Pulmonary artery endothelial cell (primary cell): ENCODE results near the gene ST13. TPM values are rescaled to one million over a fixed set of nuclear protein-coding genes. Genes with fewer than 3 reads are reported as not detected.
"Not testable (repeated sequence)": the region's sequence is repeated elsewhere in the genome, so short reads cannot be mapped to it uniquely, and the experiment has no call there.

ENCODE experiments used
- DNase-seq: peaks from one replicate; pipeline ENCODE4 v3.0.0-alpha.2; 2011; ENCODE audit warnings: low read depth, low spot score
- total RNA-seq: library from RNA; depleted of rRNA; stranded (reverse); fragments of >200 nt; gene quantifications from 2 replicates; pipeline ENCODE4 v1.2.3, GENCODE V29; 2014

Gene ST13
- total RNA-seq, 1 donor from 2014 or later: 221 TPM

DNA sequence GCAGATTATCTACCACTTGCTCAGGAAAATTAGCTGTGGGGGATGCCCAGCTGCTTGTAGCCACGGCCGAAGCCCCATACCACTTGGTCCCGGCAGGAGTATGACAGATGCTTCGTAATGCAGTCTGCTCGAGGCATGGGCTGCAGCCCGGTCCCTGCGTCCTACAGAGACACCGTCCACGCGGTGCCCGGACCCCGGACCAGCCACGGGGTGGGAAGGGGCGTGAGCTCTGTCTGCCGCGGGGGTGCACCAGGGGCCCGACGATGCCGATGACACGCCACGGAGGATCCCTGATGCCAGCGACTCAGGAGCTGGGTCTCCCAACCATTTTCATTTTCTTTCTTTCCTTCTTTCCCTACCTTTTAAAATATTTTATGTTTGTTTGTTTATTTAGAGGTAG lies 67.3 kb downstream of the ST13 start:
- DNase-seq: no peak

- no peak for DNase-seq
Measured at GRCh38 chr22:40782521-40782920, 73.9 kb downstream of the ST13 start.

DNA sequence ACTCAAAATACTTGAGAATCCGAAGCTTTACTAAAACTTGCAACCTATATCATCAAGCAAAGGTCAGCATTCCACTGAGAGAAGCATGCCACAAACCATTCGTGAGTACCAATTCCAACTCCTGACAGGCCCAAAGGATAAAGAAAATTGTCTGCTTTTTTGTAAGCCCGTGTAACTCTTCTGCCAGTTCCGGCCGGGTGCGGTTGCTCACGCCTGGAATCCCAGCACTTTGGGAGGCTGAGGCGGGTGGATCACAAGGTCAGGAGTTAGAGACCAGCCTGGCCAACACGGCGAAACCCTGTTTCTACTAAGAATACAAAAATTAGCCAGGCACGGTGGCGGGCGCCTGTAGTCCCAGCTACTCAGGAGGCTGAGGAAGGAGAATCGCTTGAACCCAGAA lies 74.7 kb downstream of the ST13 start:
- DNase-seq: not testable (repeated sequence)

Other genes with a start within 250 kb of the ST13 start
- 19.7 and 25.8 TPM in 2 replicates for gene MRTFA, start 219.9 kb downstream of the ST13 start, total RNA-seq
- gene MCHR1, start 177.2 kb downstream of the ST13 start, total RNA-seq: not detected in 2 replicates
- gene SLC25A17, start 37.3 kb downstream of the ST13 start, total RNA-seq: 14.7 and 16.6 TPM in 2 replicates
- 7.3 and 9.2 TPM in 2 replicates for gene XPNPEP3, start 509 bp upstream of the ST13 start, total RNA-seq
- gene DNAJB7, start 5.5 kb upstream of the ST13 start, total RNA-seq: not detected in 2 replicates
- gene RBX1, start 94.7 kb upstream of the ST13 start, total RNA-seq: 72.7 and 80.7 TPM in 2 replicates
- 21.8 and 37.5 TPM in 2 replicates for gene EP300, start 236.0 kb upstream of the ST13 start, total RNA-seq